T-helper 9 cell (primary cell): Measurements from ENCODE around the gene ERICH3.

Experiments
- DNase-seq: peaks from one replicate; pipeline ENCODE4 v3.0.0-alpha.2; 2020
- total RNA-seq, 2 donors: gene quantifications; one replicate each; lab custom pipeline; 2026; lab: John Stamatoyannopoulos, UW

ERICH3 gene
- 0.07 to 0.24 reads per million in 2 donors for total RNA-seq

- no peak for DNase-seq
Observed at GRCh38 chr1:74673351-74674111, at the start of gene ERICH3. Gene ERICH3, minus strand, starts transcription at chr1:74673792. Its CDS starts 273 bp downstream, at chr1:74673519.

GRCh38 chr1:74717626-74718025 lies 44.0 kb upstream of the ERICH3 start:
- DNase-seq, result no peak

DNA sequence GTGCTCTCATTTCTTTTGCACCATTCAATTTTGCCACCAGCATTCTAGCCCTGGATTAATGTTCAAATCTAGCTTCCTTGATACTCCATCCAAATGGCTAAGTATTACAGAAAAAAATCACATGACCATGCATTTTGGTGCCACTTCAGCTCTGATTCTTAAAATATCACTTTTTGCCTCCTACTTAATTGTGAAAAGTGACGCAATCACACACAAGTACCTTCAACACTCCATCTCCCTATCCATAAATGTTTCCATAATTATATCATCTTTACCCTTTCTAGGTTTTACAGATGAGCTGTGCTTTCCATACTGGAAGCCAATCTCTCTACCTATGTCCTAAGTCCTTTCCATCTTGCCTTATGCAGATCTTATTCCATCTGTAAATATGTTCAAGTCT lies 43.2 kb upstream of the ERICH3 start:
- DNase-seq, result no peak

- DNase-seq, result no peak
Observed at GRCh38 chr1:74715806-74716205, 42.2 kb upstream of the ERICH3 start.

- no peak for DNase-seq
Observed at GRCh38 chr1:74715236-74715502, 41.6 kb upstream of the ERICH3 start.

DNA sequence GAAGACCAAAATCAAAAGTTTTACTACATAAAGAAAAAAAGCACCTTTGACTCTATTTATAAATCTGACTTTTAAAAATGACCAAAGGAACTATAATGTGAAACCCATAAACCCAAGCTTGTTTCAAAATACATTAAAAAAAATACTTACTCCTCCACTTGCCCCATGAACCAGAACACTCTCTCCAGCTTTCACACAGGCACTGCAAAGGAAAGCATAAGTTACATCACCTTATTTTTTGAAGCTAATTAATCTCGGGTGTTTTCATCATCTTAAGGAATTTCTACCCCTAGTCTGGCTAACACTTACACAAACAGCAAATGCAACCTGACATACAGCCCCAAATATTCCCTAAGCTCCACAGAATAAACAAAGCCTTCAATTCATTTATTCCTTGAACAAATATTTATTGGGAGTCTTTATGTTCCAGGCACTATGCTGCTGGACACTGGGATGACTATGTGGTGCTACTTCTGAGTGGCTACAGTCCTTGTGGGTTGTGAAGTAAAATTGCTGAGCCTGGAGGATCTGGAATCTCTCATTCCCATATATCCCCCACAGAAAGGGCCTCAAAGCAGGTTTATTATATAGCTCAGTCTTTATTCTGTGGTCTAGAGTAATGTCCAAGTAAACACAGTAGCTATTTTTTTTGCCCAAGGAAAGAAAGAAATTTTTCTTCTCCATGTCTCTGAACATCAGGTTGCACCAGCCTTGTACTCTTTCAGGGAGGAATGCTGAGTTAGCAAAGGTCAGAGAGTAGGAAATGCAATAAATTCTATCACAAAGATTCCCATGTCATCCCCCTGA lies 41.0 kb upstream of the ERICH3 start:
- DNase-seq, result no peak

- no peak for DNase-seq
Observed at GRCh38 chr1:74713849-74714248, 40.3 kb upstream of the ERICH3 start.

GRCh38 chr1:74712881-74713280 lies 39.3 kb upstream of the ERICH3 start:
- DNase-seq, result no peak

DNA sequence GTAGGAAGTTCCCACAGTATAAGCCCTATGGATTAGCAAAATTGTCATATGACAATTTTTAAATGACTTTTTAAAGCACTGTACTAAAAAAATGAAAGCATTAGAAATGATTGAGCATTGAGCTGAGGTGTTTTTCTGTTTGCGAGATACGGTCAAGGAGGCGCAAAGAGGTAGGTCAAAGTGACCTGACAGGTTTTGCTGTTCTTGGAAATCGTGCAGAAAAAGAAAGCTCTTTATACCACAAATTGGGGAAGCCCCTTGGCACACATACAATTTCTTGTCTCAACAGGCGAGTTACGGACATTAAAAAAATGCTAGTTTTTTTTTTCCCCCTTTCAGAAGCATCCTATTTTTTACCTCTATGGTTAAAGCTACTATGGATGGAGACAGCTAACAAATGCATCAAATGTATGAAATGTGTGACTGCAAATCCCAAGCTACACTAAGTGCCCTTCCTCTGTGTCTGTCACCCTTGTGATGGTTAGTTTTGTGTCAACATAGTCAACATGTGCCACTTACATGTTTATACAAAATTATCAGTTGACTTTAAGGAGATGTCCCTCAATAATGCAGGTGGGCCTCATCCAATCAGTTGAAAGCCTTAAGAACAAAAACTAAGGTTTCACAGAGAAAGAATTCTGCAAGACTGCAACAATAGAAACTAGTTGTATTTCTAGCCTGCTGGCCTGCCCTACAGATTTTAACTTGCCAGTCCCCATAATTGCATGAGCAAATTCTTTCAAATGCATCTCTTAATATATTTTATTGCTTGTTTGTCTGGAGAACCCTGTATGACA lies 30.0 kb upstream of the ERICH3 start:
- no peak for DNase-seq

GRCh38 chr1:74699331-74699730 lies 25.7 kb upstream of the ERICH3 start:
- no peak for DNase-seq

DNA sequence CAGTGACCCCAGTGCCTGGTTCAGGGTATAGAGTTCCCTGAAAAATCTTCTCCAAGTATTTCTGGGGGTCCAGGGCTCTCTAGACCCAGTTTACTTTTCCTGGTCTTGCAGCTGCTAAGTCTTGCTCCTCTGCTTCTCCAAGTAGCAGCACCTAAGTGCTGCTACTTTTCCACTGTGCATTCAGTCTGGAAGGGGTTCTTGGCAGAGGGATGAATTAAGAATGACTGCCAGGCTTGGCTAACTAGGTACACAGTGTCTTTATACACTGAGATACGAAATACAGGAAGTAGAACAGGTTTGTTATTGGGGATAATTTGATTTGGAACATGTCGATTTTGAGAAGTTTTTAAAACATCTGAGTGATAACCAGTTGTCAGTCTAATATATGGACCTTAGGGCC lies 24.2 kb upstream of the ERICH3 start:
- DNase-seq, result no peak

DNA sequence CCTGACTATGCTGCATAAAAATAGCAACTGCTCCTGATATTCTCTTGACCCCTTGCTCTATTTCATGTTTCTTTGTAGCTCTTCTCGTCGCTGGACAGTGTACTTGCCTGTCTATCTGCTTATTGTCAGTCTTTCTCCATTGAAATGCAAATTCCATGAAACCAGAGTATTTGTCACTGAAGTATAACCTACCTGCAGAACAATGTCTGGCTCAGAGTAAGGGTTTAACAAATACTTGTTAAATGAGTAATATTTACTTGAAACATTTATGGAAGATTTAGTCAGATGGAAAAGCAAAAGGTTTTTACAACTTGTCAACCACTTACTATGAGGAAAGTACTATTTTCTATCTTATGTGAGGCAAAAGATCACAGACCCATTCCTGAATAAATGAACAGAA lies 19.9 kb upstream of the ERICH3 start:
- DNase-seq, result no peak

GRCh38 chr1:74690909-74691308 lies 17.3 kb upstream of the ERICH3 start:
- DNase-seq, result no peak

- no peak for DNase-seq
Observed at GRCh38 chr1:74690364-74690696, 16.7 kb upstream of the ERICH3 start.

DNA sequence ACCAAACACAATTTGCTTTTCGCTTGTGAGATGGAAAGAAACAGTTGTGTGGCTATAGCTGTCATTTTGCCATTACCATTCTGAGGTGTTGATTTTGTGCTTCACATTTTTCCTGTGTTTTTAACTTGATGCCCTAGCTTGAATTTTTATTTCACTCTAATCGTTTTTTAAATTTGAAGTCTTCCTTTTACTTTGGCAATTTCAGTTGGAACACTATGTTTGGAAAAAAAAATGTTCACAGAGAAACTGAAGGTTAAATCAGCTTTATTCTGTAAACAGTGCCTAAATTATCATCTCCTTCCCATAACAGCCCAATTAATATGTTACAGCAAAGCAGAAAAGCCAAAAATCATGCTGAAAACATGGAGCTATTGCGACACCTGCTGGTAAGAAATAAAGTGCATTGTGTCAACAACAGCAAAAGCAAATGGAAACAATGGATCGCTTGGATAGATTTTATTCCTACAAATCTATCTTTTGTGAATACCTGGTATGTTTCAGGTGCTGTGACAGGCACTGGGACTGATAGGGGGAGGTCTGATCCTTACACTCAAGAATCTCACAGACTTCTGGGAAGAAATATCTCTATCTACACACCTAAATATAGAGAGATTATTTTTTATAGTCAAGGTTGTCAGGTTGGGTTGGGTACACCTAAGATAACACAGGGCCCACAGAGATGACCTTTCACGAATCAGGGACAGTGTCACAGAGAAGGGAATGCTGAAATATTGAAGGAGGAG lies 16.2 kb upstream of the ERICH3 start:
- DNase-seq, result peak; percentile 3

DNA sequence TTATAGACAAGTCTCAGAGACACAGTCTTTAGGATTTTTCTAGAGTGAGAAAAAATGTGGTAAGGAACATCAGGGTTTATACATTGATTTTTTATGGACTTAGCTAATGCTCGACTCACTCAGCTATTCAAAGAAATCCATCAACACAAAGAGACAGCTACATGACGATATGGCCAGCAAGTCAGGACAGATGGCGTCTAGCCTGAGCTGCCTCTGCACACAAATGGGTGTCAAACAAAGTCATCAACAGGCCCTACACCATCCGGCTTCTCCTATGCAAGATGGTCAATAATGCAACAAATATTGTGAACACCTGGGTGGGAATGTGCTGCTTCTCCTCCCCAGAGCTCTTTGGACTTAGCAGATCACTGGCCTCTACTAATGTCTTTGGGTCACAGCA lies 13.3 kb upstream of the ERICH3 start:
- no peak for DNase-seq

GRCh38 chr1:74684301-74684700 lies 10.7 kb upstream of the ERICH3 start:
- no peak for DNase-seq

DNA sequence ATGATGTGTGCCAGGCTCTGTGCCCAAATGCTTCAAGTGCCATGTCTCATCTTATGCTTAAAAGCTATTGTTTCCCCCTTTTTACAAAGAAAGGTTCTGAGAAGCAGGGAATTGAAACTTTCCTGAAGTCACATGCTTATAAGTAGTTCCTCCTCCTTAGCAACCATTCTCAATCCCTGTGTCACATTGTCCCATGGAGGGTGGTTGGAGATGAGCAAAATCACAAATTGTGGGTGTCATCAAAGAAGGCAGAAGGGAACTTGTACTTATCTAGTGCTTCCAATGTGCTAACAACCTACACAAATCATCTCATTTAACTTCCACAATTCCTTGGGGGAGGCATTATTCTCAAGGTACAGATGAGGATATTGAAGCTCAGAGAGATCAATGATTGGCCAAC lies 10.1 kb upstream of the ERICH3 start:
- DNase-seq, result no peak

DNA sequence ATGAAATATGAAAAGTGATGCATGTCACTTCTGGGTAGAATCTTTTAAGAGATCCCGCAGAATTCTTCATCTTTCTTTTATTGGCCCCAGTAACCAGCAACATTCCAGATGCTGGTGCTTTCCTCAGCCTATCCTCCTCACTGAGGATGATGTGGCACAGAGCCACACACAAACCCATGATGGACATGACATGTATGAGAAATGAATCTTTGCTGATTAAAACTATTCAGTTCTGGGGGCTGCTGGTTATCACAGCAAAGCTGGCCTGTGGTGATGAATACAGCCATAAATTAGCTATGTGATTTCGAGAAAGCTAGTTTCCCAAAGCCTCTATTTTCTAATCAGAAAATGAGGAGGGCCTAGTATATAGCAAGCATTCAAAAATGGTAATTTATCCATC lies 8.3 kb upstream of the ERICH3 start:
- no peak for DNase-seq

DNA sequence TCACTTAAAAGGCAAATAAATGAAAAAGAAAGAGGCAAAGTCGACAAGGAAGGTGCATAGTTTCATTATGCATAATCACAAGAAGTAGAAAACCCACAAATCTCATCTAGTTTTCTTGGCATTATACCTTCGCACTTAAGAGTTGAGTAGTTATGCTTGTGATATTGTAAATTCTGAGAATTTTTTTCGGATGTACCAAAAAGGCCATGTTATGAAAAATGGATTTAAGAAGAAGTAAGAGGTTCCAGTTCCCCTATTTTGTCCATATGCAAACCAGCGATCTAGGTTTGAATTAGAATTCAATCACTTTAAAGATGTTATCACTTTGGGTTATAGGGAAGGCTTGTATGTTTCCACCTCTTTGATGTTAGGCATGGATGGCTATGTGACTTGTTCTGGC lies 7.9 kb upstream of the ERICH3 start:
- DNase-seq, result no peak

DNA sequence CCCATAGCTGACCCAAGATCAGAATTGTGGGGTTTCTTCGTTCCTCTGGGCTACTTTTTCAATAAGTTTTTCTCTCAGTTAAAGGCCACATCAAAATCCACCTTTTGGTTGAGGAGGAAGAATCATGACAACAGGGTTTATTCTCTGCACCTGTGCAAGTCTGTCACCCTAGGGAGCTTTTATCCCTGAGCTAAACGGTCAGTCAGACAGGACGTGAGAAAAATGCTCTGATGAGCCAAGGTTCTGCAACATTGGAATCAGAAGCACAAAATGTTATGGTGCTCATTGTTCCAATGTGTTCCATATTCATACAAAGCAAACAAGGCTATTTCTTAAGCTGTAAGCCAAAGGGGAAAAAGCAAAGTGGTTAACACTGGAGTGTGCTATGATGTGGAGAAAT lies 7.4 kb upstream of the ERICH3 start:
- DNase-seq, result no peak

DNA sequence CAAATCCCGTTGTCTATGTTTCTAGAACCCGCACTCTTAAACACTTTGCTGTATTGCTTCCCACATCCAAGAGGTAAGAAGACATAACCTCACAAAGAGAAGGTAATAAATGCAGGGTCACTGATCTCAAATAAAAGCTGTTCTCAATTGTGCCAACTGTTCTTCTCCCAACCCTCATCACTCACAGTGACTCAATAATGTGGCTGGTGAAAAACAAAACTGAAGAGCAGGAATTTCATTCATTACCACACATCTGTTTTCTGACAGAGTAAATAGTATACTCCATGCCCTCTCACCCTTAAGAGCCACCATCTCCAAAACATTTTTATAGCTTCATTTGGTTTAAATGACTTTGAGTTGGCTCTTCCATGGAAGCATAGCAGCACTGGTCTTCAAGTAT lies 6.2 kb upstream of the ERICH3 start:
- no peak for DNase-seq

GRCh38 chr1:74677926-74678325 lies 4.3 kb upstream of the ERICH3 start:
- no peak for DNase-seq
